Measurements from ENCODE around the gene MRPL1. TPM values are rescaled to one million over a fixed set of nuclear protein-coding genes. Genes with fewer than 3 reads are reported as not detected.

The MRPL1 gene
- total and polyA plus RNA-seq, 2 donors (not counting 1 experiment from before 2014, with no cell fraction given) = 25.4 to 35.6 TPM

- no peak for DNase-seq (ENCODE audit: low read depth in 2 of 2)
- Histone ChIP-seq H3K36me3 (ENCODE audit: control insufficient read depth, insufficient read depth, low read length) (no peaks in the 10 kb centered on the region), H3K79me2 (ENCODE audit: control insufficient read depth, insufficient read depth, low read length) (no peaks in the 10 kb centered on the region), H4K20me1 (ENCODE audit: control insufficient read depth, extremely low read depth, insufficient read depth, low read length) (no peaks in the 10 kb centered on the region), H3K4me3 (replicated peaks in 1 of 4; ENCODE audit: control extremely low read depth in 1 of 4, insufficient read depth in 1 of 4, low read depth in 3 of 4, low read length in 4 of 4) (no peak overlapping the region), H3K27me3 (ENCODE audit: control insufficient read depth, insufficient read depth, low read length) (no peaks in the 10 kb centered on the region), H3K4me2 (ENCODE audit: extremely low read depth, insufficient read depth, low read length) (no peak overlapping the region), H2AFZ (ENCODE audit: low read length) (no peak overlapping the region), H3K27ac (ENCODE audit: insufficient read depth, low read length) (no peak overlapping the region), H3K4me1 (ENCODE audit: control insufficient read depth, extremely low read depth, insufficient read depth, low read length) (no peaks in the 10 kb centered on the region), H3K9me3 (ENCODE audit: control insufficient read depth, insufficient read depth, low read depth, low read length) (no peaks in the 10 kb centered on the region), H3K9ac (ENCODE audit: insufficient read depth, low read length) (no peak overlapping the region)
- TF ChIP-seq CTCF (conservative IDR thresholded peaks at IDR 0.05 in 1 of 2, IDR thresholded peaks at IDR 0.05 in 1 of 2; ENCODE audit: low read depth in 1 of 2, low read length in 2 of 2) (no peak), EZH2 (IDR thresholded peaks at IDR 0.05; ENCODE audit: low read length, missing control alignments) (no peak)
Observed at GRCh38 chr4:77956917-77957316, 94.3 kb downstream of the MRPL1 start.

GRCh38 chr4:77958897-77959296 is 96.3 kb downstream of the MRPL1 start:
- no peak overlapping the region for H3K9ac ChIP-seq (ENCODE audit: insufficient read depth, low read length)
- H3K27ac ChIP-seq (ENCODE audit: insufficient read depth, low read length) = no peak overlapping the region
- TF ChIP-seq EZH2 (IDR thresholded peaks at IDR 0.05; ENCODE audit: low read length, missing control alignments) = no peak
- TF ChIP-seq CTCF (conservative IDR thresholded peaks at IDR 0.05 in 1 of 2, IDR thresholded peaks at IDR 0.05 in 1 of 2; ENCODE audit: low read depth in 1 of 2, low read length in 2 of 2) = no peak
- H3K9me3 ChIP-seq (ENCODE audit: control insufficient read depth, insufficient read depth, low read depth, low read length) = no peaks in the 10 kb centered on the region
- H3K36me3 ChIP-seq (ENCODE audit: control insufficient read depth, insufficient read depth, low read length) = no peaks in the 10 kb centered on the region
- no peaks in the 10 kb centered on the region for H3K27me3 ChIP-seq (ENCODE audit: control insufficient read depth, insufficient read depth, low read length)
- no peak for DNase-seq (ENCODE audit: low read depth in 2 of 2)
- H4K20me1 ChIP-seq (ENCODE audit: control insufficient read depth, extremely low read depth, insufficient read depth, low read length) = no peaks in the 10 kb centered on the region
- H3K4me2 ChIP-seq (ENCODE audit: extremely low read depth, insufficient read depth, low read length) = no peak overlapping the region
- H3K4me1 ChIP-seq (ENCODE audit: control insufficient read depth, extremely low read depth, insufficient read depth, low read length) = no peaks in the 10 kb centered on the region
- no peak overlapping the region for H2AFZ ChIP-seq (ENCODE audit: low read length)
- H3K4me3 ChIP-seq (replicated peaks in 1 of 4; ENCODE audit: control extremely low read depth in 1 of 4, insufficient read depth in 1 of 4, low read depth in 3 of 4, low read length in 4 of 4) = no peak overlapping the region
- H3K79me2 ChIP-seq (ENCODE audit: control insufficient read depth, insufficient read depth, low read length) = no peaks in the 10 kb centered on the region

- Histone ChIP-seq H3K9ac (ENCODE audit: insufficient read depth, low read length) (no peak overlapping the region), H3K79me2 (ENCODE audit: control insufficient read depth, insufficient read depth, low read length) (no peaks in the 10 kb centered on the region), H2AFZ (ENCODE audit: low read length) (no peak overlapping the region), H3K9me3 (ENCODE audit: control insufficient read depth, insufficient read depth, low read depth, low read length) (no peaks in the 10 kb centered on the region), H3K27ac (ENCODE audit: insufficient read depth, low read length) (no peak overlapping the region), H4K20me1 (ENCODE audit: control insufficient read depth, extremely low read depth, insufficient read depth, low read length) (no peaks in the 10 kb centered on the region), H3K4me3 (replicated peaks in 1 of 4; ENCODE audit: control extremely low read depth in 1 of 4, insufficient read depth in 1 of 4, low read depth in 3 of 4, low read length in 4 of 4) (no peak overlapping the region), H3K4me2 (ENCODE audit: extremely low read depth, insufficient read depth, low read length) (no peak overlapping the region), H3K27me3 (ENCODE audit: control insufficient read depth, insufficient read depth, low read length) (no peaks in the 10 kb centered on the region), H3K36me3 (ENCODE audit: control insufficient read depth, insufficient read depth, low read length) (no peaks in the 10 kb centered on the region), H3K4me1 (ENCODE audit: control insufficient read depth, extremely low read depth, insufficient read depth, low read length) (no peaks in the 10 kb centered on the region)
- no peak for TF ChIP-seq EZH2 (IDR thresholded peaks at IDR 0.05; ENCODE audit: low read length, missing control alignments)
- TF ChIP-seq CTCF (conservative IDR thresholded peaks at IDR 0.05 in 1 of 2, IDR thresholded peaks at IDR 0.05 in 1 of 2; ENCODE audit: low read depth in 1 of 2, low read length in 2 of 2) = peak; percentile 35 to 60
- peak; percentile 39 to 75 for DNase-seq (ENCODE audit: low read depth in 2 of 2)
Observed at GRCh38 chr4:77959566-77960338, 97.1 kb downstream of the MRPL1 start.

Measured in fibroblast of lung (primary cell).